ENCODE measurements around the gene ZFAND3. TPM values are rescaled to one million over a fixed set of nuclear protein-coding genes. Genes with fewer than 3 reads are reported as not detected.

The ZFAND3 gene
- polyA plus RNA-seq, 3 donors = 11.5 to 21.1 (median 11.7) TPM

GRCh38 chr6:37793067-37793466 lies 26.5 kb upstream of the ZFAND3 start:
- intact Hi-C loops (cut with micrococcal nuclease) = loop anchor here in 1 of 2 donors (5.0 kb wide), 1 partner anchor 74 kb away; no protein-coding TSS in a partner anchor
- WGBS (ENCODE audit: insufficient coverage) = 92% methylated on average over 6 of the region's 6 CpGs
- no peak overlapping the region for H3K27ac ChIP-seq (ENCODE audit: low read depth in 1 of 2, low read length in 2 of 2)
- no peak for TF ChIP-seq CTCF (IDR thresholded peaks at IDR 0.05)
- Mint-ChIP-seq H3K9me3 (no peaks in the 10 kb centered on the region), H3K27me3 (ENCODE audit: low read depth in 3 of 3) (peaks cover 0 to 3% (median 3%) of the 10 kb centered on the region in 3 donors), H3K36me3 (no peaks in the 10 kb centered on the region), H3K4me3 (no peak overlapping the region), H3K27ac (peak overlapping the region in 1 of 7 donors; percentile 31), H3K4me1 (peaks cover 14% of the 10 kb centered on the region)
- no peak for DNase-seq
- H3K9me3 ChIP-seq (replicated peaks in 1 of 2; ENCODE audit: control insufficient read depth in 1 of 2, insufficient read depth in 1 of 2, low read length in 2 of 2) = no peaks in the 10 kb centered on the region
- H2AFZ ChIP-seq (ENCODE audit: insufficient read depth, low read depth, low read length, poor library complexity, severe bottlenecking) = no peak overlapping the region
- H3K9ac ChIP-seq (ENCODE audit: insufficient read depth, low read length, poor library complexity, severe bottlenecking) = no peak overlapping the region
- no peak overlapping the region for H3K4me3 ChIP-seq (replicated peaks in 1 of 3; ENCODE audit: low read depth in 2 of 3, low read length in 3 of 3)
- no peaks in the 10 kb centered on the region for H3K79me2 ChIP-seq (ENCODE audit: insufficient read depth, low read length)
- no peak overlapping the region for H3K4me2 ChIP-seq (replicated peaks; ENCODE audit: extremely low read depth, low read length, poor library complexity, severe bottlenecking)
- H3K36me3 ChIP-seq (replicated peaks in 1 of 2; ENCODE audit: control insufficient read depth in 1 of 2, insufficient read depth in 2 of 2, low read length in 2 of 2) = no peaks in the 10 kb centered on the region
- peaks cover 7 to 10% of the 10 kb centered on the region in 2 donors for H3K4me1 ChIP-seq (ENCODE audit: control insufficient read depth in 1 of 2, insufficient read depth in 2 of 2, low read length in 2 of 2)
- H3K27me3 ChIP-seq (ENCODE audit: control insufficient read depth in 2 of 2, insufficient read depth in 2 of 2, low read length in 2 of 2) = no peaks in the 10 kb centered on the region
- H4K20me1 ChIP-seq (ENCODE audit: insufficient read depth, low read length) = peaks cover 4% of the 10 kb centered on the region

GRCh38 chr6:37794825-37795224 lies 24.7 kb upstream of the ZFAND3 start:
- H4K20me1 ChIP-seq (ENCODE audit: insufficient read depth, low read length) = peaks cover 4% of the 10 kb centered on the region
- peaks cover 7 to 10% of the 10 kb centered on the region in 2 donors for H3K4me1 ChIP-seq (ENCODE audit: control insufficient read depth in 1 of 2, insufficient read depth in 2 of 2, low read length in 2 of 2)
- H3K27ac ChIP-seq (ENCODE audit: low read depth in 1 of 2, low read length in 2 of 2) = no peak overlapping the region
- Mint-ChIP-seq H3K4me1 (peaks cover 14% of the 10 kb centered on the region), H3K4me3 (no peak overlapping the region), H3K27ac (no peak overlapping the region), H3K9me3 (no peaks in the 10 kb centered on the region), H3K27me3 (ENCODE audit: low read depth in 3 of 3) (peaks cover 2 to 6% (median 4%) of the 10 kb centered on the region in 3 donors), H3K36me3 (no peaks in the 10 kb centered on the region)
- no peak overlapping the region for H3K4me3 ChIP-seq (replicated peaks in 1 of 3; ENCODE audit: low read depth in 2 of 3, low read length in 3 of 3)
- H3K36me3 ChIP-seq (replicated peaks in 1 of 2; ENCODE audit: control insufficient read depth in 1 of 2, insufficient read depth in 2 of 2, low read length in 2 of 2) = no peaks in the 10 kb centered on the region
- no peaks in the 10 kb centered on the region for H3K9me3 ChIP-seq (replicated peaks in 1 of 2; ENCODE audit: control insufficient read depth in 1 of 2, insufficient read depth in 1 of 2, low read length in 2 of 2)
- no peaks in the 10 kb centered on the region for H3K27me3 ChIP-seq (ENCODE audit: control insufficient read depth in 2 of 2, insufficient read depth in 2 of 2, low read length in 2 of 2)
- no peak for TF ChIP-seq CTCF (IDR thresholded peaks at IDR 0.05)
- no peak for DNase-seq
- no peaks in the 10 kb centered on the region for H3K79me2 ChIP-seq (ENCODE audit: insufficient read depth, low read length)
- intact Hi-C loops (cut with micrococcal nuclease) = loop anchor here in 1 of 2 donors (5.0 kb wide), 2 partner anchors 52 to 72 kb away; no protein-coding TSS in a partner anchor
- H3K4me2 ChIP-seq (replicated peaks; ENCODE audit: extremely low read depth, low read length, poor library complexity, severe bottlenecking) = no peak overlapping the region
- WGBS (ENCODE audit: insufficient coverage) = no CpG with 5 or more reads among the region's 1 CpG
- H2AFZ ChIP-seq (ENCODE audit: insufficient read depth, low read depth, low read length, poor library complexity, severe bottlenecking) = no peak overlapping the region
- H3K9ac ChIP-seq (ENCODE audit: insufficient read depth, low read length, poor library complexity, severe bottlenecking) = no peak overlapping the region

Data from CD14-positive monocyte (primary cell).